ENCODE measurements around the gene KCNQ1OT1. TPM values are rescaled to one million over a fixed set of nuclear protein-coding genes. Genes with fewer than 3 reads are reported as not detected.

Gene KCNQ1OT1
- total RNA-seq, 1 donor from 2014 or later: 7.2 TPM

DNA sequence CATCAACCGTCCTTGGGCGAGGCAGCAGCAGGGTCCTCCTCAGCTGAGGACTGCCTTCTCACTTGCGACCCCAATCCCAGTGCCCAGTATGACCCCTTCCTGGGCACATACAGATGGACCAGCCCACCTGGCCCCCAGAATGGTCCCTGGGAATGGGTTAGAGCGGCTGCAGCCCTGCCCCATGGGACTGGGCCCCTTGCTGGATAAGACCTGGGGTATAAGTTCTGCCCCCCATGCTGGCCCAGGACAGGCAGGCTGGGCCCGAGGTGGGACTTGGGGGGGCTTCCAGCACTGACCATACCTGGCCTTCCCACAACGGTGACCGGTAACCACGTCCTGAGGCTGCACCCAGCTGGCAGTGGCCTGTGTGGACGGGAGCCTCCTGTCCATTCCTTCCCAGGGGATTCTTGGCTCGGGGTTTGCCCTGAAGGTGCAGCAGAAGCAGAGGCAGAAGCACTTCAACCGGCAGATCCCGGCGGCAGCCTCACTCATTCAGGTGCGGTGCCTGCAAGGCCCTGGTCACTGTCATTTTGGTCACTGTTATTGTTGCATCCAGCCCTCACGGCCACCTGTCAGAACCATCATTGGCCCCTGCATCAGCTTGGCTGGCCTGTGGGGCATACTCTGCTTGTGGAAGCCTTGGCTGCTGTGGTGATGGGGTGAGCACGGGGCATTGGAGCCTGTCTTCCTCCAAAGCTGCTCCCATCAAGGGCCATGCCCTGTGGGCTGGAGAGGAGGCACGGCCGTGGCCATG is 114.8 kb downstream of the KCNQ1OT1 start:
- intact Hi-C loops (cut with DNase I): no loop called here
- DNase-seq (ENCODE audit: low spot score): peak; percentile 48
- no peak for ATAC-seq

DNA sequence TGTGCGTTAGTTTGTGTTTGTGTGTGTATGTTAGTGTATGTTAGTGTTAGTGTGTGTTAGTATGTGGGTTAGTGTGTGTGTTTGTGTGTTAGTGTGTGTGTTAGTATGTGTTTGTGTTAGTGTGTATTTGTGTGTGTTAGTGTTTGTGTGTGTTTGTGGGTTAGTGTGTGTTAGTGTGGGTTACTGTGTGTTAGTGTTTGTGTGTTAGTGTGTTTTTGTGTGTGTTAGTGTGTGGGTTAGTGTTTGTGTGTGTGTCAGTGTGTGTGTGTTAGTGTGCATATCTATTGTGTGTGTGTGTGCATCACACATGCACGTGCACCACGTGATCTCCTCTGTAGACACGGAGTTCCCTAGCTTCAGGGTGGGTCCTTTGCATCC is 115.4 kb downstream of the KCNQ1OT1 start:
- ATAC-seq (no peak), DNase-seq (ENCODE audit: low spot score) (no peak)
- intact Hi-C loops (cut with DNase I): no loop called here

DNA sequence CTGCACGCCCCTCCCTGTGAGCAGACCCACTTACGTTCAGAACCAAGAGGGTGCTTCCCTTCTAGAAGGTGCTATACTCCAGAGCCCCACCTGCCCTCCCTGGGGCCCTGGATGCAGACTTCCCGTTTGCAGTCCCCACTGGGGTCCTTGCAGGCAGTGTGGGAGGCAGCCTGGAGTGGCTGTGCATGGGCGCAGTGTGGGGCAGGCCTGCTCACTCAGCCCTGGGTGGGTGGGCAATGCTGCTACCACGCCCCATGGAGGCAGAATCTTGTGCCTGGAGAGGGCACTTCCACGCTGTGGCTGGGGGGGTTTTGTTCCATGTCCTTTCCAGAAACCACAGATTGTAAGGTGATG is 116.2 kb downstream of the KCNQ1OT1 start:
- intact Hi-C loops (cut with DNase I): no loop called here
- ATAC-seq (no peak), DNase-seq (ENCODE audit: low spot score) (peak; percentile 38)

DNA sequence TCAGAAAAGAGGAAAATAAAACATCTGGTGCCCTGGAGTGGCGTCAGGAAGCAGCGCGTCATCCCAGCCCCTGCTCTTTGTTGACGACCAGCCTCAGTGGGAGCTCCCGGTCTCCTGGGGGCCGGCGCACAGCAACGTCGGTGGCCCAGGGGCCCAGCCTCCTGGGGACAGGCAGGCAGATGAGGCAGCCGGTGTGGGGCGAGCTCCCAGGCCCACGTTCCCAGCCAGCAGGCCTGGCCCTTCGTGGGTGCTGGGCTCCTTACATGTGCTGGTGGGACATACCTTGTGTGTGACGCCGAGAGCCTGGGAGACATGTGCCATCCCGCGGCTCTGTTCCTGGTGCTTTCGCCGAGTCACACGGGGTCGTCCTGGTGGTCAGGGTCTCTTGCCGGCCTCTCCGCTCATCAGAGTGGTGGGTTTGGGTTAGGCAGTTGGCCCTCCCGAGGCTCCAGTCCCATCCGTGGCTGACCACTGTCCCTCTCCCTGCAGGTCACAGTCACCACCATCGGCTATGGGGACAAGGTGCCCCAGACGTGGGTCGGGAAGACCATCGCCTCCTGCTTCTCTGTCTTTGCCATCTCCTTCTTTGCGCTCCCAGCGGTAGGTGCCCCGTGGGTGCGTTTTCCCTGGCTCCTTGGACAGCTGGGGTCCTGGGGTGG is 116.7 kb downstream of the KCNQ1OT1 start:
- no peak for ATAC-seq
- peak; percentile 49 for DNase-seq (ENCODE audit: low spot score)
- intact Hi-C loops (cut with DNase I): no loop called here

DNA sequence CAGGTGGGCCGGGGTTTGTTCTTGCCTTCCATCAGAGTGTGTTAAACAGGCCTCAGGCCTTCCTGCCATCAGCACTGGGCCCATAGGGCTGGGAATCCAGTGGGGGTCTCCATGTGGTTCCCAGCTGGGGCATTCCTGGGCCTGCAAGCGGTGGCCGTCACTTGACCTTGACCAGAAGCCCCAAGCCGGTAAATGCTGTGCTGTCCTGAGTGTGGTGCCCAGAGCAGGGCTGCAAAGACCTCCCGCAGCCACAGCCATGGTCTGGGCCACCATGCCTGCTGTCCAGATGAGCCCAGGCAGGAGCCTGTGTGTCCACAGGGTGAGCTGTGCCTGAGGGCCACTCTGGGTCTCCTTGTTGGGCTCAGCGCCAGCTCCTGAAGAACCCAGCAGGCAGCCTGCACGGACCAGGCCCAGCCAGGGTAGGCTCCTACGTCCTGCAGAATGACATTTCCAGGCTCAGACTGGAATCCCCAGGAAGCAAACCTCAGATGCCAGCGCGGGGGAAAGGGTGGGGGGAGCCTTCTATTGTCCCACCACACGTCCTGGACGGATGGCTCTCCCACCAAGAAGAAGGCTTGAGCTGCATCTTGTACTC is 117.3 kb downstream of the KCNQ1OT1 start:
- DNase-seq (ENCODE audit: low spot score): peak; percentile 49
- no peak for ATAC-seq

GRCh38 chr11:2581931-2582350 is 117.9 kb downstream of the KCNQ1OT1 start:
- DNase-seq (ENCODE audit: low spot score): peak; percentile 52
- ATAC-seq: no peak
- intact Hi-C loops (cut with DNase I): no loop called here

More for the DNA sequence above, 117.3 kb downstream of the KCNQ1OT1 start:
- intact Hi-C loops (cut with DNase I): no loop called here

GRCh38 chr11:2581151-2581930 is 118.5 kb downstream of the KCNQ1OT1 start:
- DNase-seq (ENCODE audit: low spot score) (peak; percentile 48), ATAC-seq (no peak)
- intact Hi-C loops (cut with DNase I): no loop called here

DNA sequence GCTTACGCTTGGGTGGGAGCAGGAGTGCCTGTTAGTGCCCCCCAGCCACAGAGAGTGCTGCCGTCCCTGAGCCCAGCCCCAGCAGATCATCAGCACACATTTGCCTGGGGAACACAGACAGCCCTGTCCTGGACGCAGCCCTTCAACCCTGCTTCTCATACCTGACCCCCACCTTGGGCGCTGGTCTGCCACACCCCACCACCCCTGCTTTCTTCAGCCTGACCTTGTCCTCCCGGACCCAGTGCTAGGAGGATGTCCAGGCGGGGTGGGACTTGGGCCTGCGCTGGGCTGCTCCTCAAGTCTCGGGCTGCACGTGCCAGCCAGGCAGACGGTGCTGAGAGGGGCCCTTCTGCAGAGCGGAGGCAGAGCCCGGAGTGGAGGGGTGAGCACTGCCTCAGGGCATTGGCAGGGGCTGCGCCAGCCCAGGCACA is 119.2 kb downstream of the KCNQ1OT1 start:
- DNase-seq (ENCODE audit: low spot score) (peak; percentile 53), ATAC-seq (no peak)
- intact Hi-C loops (cut with DNase I): no loop called here

GRCh38 chr11:2580061-2580421 is 119.8 kb downstream of the KCNQ1OT1 start:
- ATAC-seq (no peak), DNase-seq (ENCODE audit: low spot score) (peak; percentile 49)
- intact Hi-C loops (cut with DNase I): no loop called here

GRCh38 chr11:2579315-2580060 is 120.3 kb downstream of the KCNQ1OT1 start:
- ATAC-seq (no peak), DNase-seq (ENCODE audit: low spot score) (peak; percentile 53)
- intact Hi-C loops (cut with DNase I): no loop called here

GRCh38 chr11:2578929-2579270 is 120.9 kb downstream of the KCNQ1OT1 start:
- ATAC-seq: no peak
- intact Hi-C loops (cut with DNase I): no loop called here
- peak; percentile 48 for DNase-seq (ENCODE audit: low spot score)

- intact Hi-C loops (cut with DNase I): no loop called here
- ATAC-seq (no peak), DNase-seq (ENCODE audit: low spot score) (peak; percentile 48)
Measured at GRCh38 chr11:2577991-2578928, 121.5 kb downstream of the KCNQ1OT1 start.

DNA sequence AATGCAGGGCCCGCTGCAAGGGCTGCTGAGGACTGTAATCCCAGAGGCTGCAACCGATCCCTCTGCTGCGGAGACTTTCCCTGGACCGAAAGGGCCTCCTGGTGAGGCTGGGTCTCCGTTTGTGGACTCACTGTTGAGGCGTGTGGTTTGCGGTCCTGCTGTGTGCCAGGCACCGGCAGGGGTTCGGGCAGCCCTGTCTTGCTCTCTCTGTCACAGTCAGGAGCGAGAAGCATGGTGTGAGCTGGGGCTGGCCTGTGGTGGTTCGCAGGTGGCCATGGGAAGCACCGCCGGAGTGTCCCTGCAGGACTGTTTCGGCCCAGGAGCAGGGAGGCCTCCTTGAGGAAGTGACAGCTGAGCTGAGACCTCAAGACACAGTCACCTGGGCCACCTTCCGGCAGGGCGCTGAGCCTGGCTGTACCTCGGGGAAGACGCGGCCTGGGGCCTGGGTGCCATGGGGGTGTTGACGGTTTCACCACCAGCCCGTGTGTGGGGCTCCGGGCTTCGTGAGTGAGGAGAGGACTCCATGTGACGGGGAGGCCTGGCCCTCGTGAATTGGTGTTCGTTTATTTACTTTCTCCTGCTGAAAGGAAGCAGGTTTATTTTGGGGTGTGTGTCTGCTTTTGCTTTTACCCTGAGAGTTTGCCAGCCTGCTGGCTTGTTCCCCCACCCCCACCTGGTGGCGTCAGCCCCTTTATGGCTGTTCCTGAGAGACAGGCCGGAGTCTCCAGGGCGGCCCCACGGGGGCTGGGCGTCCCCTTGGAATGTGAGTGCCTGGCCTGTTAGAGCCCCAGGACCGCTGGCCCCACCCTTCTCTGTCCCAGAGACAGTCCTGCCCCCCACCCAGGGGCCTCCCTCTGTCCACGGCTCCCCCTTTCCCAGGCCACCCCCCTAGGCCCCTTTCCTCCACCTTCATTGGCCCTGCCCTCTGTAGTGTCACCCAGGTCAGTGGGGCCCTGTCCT is 122.5 kb downstream of the KCNQ1OT1 start:
- DNase-seq (ENCODE audit: low spot score) (peak; percentile 56), ATAC-seq (no peak)

GRCh38 chr11:2576549-2576948 is 123.2 kb downstream of the KCNQ1OT1 start:
- intact Hi-C loops (cut with DNase I): no loop called here
- DNase-seq (ENCODE audit: low spot score) (peak; percentile 46), ATAC-seq (no peak)

More for the DNA sequence above, 122.5 kb downstream of the KCNQ1OT1 start:
- intact Hi-C loops (cut with DNase I): no loop called here

DNA sequence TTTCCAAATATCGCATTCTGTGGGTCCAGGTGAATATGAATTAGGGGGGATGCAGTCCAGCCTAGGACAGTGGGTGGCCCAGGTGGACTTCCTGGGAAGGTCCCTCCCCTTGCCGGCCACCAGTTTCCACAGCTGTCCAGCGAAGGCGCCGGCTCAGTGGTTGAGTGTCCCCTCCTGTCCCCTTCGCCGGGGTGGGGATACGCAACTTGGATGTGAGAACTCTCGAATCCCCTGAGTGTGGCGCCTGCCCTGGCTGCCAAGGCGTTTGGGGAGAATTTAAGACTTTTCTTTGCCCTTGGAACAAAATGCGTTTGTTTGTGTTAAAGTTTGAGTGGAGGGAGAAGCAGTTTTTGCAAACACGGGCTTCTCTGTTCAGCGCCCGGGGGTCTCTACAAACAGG is 123.7 kb downstream of the KCNQ1OT1 start:
- peak; percentile 56 for DNase-seq (ENCODE audit: low spot score)
- intact Hi-C loops (cut with DNase I): no loop called here
- no peak for ATAC-seq

DNA sequence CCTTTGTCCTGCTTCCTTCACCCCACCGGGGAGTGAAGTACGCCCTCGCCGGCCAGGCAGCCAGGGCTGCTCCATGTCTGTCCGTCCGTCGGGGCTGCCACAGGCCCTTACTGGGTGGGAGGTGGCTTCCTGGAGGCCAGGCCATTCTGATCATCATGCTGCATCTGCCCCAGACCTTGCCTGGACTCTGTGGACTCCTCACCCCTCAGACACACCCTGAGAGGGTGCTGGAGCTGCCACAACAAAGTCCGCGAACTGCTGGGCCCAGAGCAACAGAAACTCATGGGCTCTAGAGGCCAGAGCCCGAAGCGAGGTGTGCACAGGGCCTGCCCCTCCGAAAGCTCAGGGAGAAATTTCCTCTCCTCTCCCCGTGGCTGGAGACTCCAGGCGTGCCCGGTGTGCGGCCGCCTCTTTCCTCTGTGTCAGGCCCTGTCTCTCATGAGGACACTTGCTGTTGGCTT is 124.2 kb downstream of the KCNQ1OT1 start:
- DNase-seq (ENCODE audit: low spot score) (peak; percentile 43), ATAC-seq (no peak)
- intact Hi-C loops (cut with DNase I): no loop called here
